Ishikawa (cell line): ENCODE results near the gene GATAD2B.

Source experiments
- CEBPB ChIP-seq: IDR thresholded peaks from 2 replicates; pipeline ENCODE4 v1.6.1; 2012
- CREB1 ChIP-seq: IDR thresholded peaks from 2 replicates; pipeline ENCODE4 v1.6.1; 2012; ENCODE audit warnings: low read depth
- EGR1 ChIP-seq: IDR thresholded peaks from 2 replicates; pipeline ENCODE4 v1.6.1; 2012
- EP300 ChIP-seq: IDR thresholded peaks from 2 replicates; pipeline ENCODE4 v1.6.1; 2012; ENCODE audit warnings: borderline replicate concordance
- FOXM1 ChIP-seq: IDR thresholded peaks from 2 replicates; pipeline ENCODE4 v1.6.1; 2012; ENCODE audit warnings: low read depth, borderline replicate concordance
- NFIC ChIP-seq: IDR thresholded peaks from 2 replicates; pipeline ENCODE4 v1.6.1; 2012
- RAD21 ChIP-seq: IDR thresholded peaks from 2 replicates; pipeline ENCODE4 v1.6.1; 2012; ENCODE audit warnings: low read depth
- TAF1 ChIP-seq: IDR thresholded peaks from 2 replicates; pipeline ENCODE4 v1.6.1; 2012; ENCODE audit warnings: low read depth, mild to moderate bottlenecking
- TCF12 ChIP-seq: IDR thresholded peaks from 2 replicates; pipeline ENCODE4 v1.6.1; 2012; ENCODE audit warnings: low read depth
- YY1 ChIP-seq: IDR thresholded peaks from 2 replicates; pipeline ENCODE4 v1.6.1; 2012; ENCODE audit warnings: low read depth
- ZBTB7A ChIP-seq: IDR thresholded peaks from 2 replicates; pipeline ENCODE4 v1.6.1; 2012; ENCODE audit warnings: low read depth
- TF ChIP-seq, protein P1 (sequence below): IDR thresholded peaks from 2 replicates; pipeline ENCODE4 v1.6.1; 2012
- TF ChIP-seq, protein P2 (sequence below): IDR thresholded peaks from 2 replicates; pipeline ENCODE4 v1.6.1; 2012; ENCODE audit warnings: low read depth, mild to moderate bottlenecking

DNA sequence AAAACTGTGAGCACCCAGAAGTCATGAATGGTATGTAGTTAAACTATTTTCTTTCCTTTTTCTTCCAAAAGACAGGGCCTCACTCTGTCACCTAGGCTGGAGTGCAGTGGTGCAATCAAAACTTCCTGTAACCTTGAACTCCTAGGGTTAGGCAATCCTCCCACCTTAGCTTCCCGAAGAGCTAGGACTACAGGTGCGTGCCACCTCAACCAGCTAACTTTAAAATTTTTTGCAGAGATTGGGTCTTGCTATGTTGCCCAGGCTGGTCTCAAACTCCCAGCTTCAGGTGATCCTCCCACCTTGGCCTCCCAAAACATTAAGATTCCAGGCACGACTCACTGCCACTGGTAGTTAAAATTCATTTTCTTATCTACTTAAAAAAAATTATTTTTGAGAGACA, 62.5 kb downstream of the GATAD2B start:
- TF ChIP-seq TAF1 (no peak), RAD21 (no peak), EP300 (no peak), EGR1 (no peak), CEBPB (no peak), CREB1 (no peak), YY1 (no peak), FOXM1 (no peak), ZBTB7A (no peak), NFIC (no peak), TCF12 (no peak)
- TF ChIP-seq, protein P1, sequence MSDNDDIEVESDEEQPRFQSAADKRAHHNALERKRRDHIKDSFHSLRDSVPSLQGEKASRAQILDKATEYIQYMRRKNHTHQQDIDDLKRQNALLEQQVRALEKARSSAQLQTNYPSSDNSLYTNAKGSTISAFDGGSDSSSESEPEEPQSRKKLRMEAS = no peak
- TF ChIP-seq, protein P2, sequence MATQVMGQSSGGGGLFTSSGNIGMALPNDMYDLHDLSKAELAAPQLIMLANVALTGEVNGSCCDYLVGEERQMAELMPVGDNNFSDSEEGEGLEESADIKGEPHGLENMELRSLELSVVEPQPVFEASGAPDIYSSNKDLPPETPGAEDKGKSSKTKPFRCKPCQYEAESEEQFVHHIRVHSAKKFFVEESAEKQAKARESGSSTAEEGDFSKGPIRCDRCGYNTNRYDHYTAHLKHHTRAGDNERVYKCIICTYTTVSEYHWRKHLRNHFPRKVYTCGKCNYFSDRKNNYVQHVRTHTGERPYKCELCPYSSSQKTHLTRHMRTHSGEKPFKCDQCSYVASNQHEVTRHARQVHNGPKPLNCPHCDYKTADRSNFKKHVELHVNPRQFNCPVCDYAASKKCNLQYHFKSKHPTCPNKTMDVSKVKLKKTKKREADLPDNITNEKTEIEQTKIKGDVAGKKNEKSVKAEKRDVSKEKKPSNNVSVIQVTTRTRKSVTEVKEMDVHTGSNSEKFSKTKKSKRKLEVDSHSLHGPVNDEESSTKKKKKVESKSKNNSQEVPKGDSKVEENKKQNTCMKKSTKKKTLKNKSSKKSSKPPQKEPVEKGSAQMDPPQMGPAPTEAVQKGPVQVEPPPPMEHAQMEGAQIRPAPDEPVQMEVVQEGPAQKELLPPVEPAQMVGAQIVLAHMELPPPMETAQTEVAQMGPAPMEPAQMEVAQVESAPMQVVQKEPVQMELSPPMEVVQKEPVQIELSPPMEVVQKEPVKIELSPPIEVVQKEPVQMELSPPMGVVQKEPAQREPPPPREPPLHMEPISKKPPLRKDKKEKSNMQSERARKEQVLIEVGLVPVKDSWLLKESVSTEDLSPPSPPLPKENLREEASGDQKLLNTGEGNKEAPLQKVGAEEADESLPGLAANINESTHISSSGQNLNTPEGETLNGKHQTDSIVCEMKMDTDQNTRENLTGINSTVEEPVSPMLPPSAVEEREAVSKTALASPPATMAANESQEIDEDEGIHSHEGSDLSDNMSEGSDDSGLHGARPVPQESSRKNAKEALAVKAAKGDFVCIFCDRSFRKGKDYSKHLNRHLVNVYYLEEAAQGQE = no peak
